SW 1271 (cell line): Measurements from ENCODE around the gene INO80C.

ENCODE experiments used
- DNase-seq, 2 experiments: peaks; one replicate each; lab custom pipeline; 2025; lab: John Stamatoyannopoulos, UW

INO80C gene

GRCh38 chr18:35497370-35498197 lies at the start of gene INO80C:
TSS of gene INO80C (minus strand) at chr18:35497960. CDS start at chr18:35497874, 86 bp downstream.
- DNase-seq: peak; percentile 86 to 95

- DNase-seq: no peak
Measured at GRCh38 chr18:35547008-35547605, 49.3 kb upstream of the INO80C start.

- DNase-seq: no peak
Measured at GRCh38 chr18:35542356-35542755, 44.6 kb upstream of the INO80C start.

- DNase-seq: no peak
Measured at GRCh38 chr18:35535297-35535696, 37.5 kb upstream of the INO80C start.

GRCh38 chr18:35533916-35534405 lies 36.2 kb upstream of the INO80C start:
- no peak for DNase-seq

- no peak for DNase-seq
Measured at GRCh38 chr18:35528749-35529274, 31.1 kb upstream of the INO80C start.

- no peak for DNase-seq
Measured at GRCh38 chr18:35526495-35527059, 28.8 kb upstream of the INO80C start.

GRCh38 chr18:35525795-35526494 lies 28.2 kb upstream of the INO80C start:
- DNase-seq: no peak

- DNase-seq: no peak
Measured at GRCh38 chr18:35524226-35524625, 26.5 kb upstream of the INO80C start.

- DNase-seq: no peak
Measured at GRCh38 chr18:35522130-35522959, 24.6 kb upstream of the INO80C start.

GRCh38 chr18:35521133-35521532 lies 23.4 kb upstream of the INO80C start:
- no peak for DNase-seq

GRCh38 chr18:35519148-35519899 lies 21.6 kb upstream of the INO80C start:
- DNase-seq: no peak

- no peak for DNase-seq
Measured at GRCh38 chr18:35517715-35518114, 20.0 kb upstream of the INO80C start.

- DNase-seq: no peak
Measured at GRCh38 chr18:35516789-35517188, 19.0 kb upstream of the INO80C start.

- DNase-seq: no peak
Measured at GRCh38 chr18:35516351-35516750, 18.6 kb upstream of the INO80C start.

GRCh38 chr18:35515460-35516130 lies 17.8 kb upstream of the INO80C start:
- DNase-seq: no peak

GRCh38 chr18:35514752-35515459 lies 17.1 kb upstream of the INO80C start:
- no peak for DNase-seq

- DNase-seq: no peak
Measured at GRCh38 chr18:35514283-35514682, 16.5 kb upstream of the INO80C start.
